Measurements from ENCODE around the gene PTH1R. TPM values are rescaled to one million over a fixed set of nuclear protein-coding genes. Genes with fewer than 3 reads are reported as not detected.

The PTH1R gene
- total RNA-seq, 1 donor from 2014 or later: 13.0 TPM

DNA sequence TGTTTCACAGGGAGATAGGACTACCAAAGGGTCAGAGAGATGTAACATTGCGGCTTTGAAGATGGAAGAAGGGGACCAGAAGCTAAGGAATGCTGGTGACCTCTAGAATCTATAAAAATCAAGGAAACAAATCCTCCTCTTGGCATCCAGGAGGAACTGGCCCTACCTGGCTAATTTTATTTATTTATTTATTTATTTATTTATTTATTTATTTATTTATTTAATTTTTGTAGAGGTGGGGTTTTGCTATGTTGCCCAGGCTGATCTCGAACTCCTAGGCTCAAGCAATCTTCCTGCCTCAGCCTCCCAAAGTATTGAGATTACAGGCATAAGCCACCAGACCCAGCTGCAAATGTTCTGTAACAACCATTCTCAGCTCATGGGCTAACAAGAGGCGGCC is 34.0 kb upstream of the PTH1R start:
- H3K4me3 ChIP-seq: no peak overlapping the region
- DNase-seq (ENCODE audit: extremely low spot score in 2 of 2): no peak
- H3K4me1 ChIP-seq: peaks cover 27% of the 10 kb centered on the region
- H3K9me3 ChIP-seq: peaks cover 8% of the 10 kb centered on the region
- TF ChIP-seq POLR2A (IDR thresholded peaks at IDR 0.05) (no peak), CTCF (IDR thresholded peaks at IDR 0.05) (no peak), POLR2AphosphoS5 (IDR thresholded peaks at IDR 0.05; ENCODE audit: insufficient read depth in 1 of 2, low read depth in 1 of 2) (no peak)
- intact Hi-C loops (cut with DNase I): no loop called here
- no peaks in the 10 kb centered on the region for H3K27me3 ChIP-seq
- H3K27ac ChIP-seq: no peak overlapping the region
- no peaks in the 10 kb centered on the region for H3K36me3 ChIP-seq

- Histone ChIP-seq H3K36me3 (no peaks in the 10 kb centered on the region), H3K27me3 (no peaks in the 10 kb centered on the region), H3K9me3 (peaks cover 8% of the 10 kb centered on the region), H3K27ac (no peak overlapping the region), H3K4me1 (peaks cover 27% of the 10 kb centered on the region), H3K4me3 (peak overlapping the region in 1 of 2 donors; percentile 58)
- DNase-seq (ENCODE audit: extremely low spot score in 2 of 2): no peak
- intact Hi-C loops (cut with DNase I): no loop called here
- no peak for TF ChIP-seq POLR2A (IDR thresholded peaks at IDR 0.05)
- TF ChIP-seq CTCF (IDR thresholded peaks at IDR 0.05): no peak
- no peak for TF ChIP-seq POLR2AphosphoS5 (IDR thresholded peaks at IDR 0.05; ENCODE audit: insufficient read depth in 1 of 2, low read depth in 1 of 2)
These were observed 33.1 kb upstream of the PTH1R start for GRCh38 chr3:46844397-46844796.

- intact Hi-C loops (cut with DNase I): no loop called here
- Histone ChIP-seq H3K27ac (peak overlapping the region; percentile 73), H3K4me3 (peak overlapping the region; percentile 48 to 58), H3K9me3 (peaks cover 8% of the 10 kb centered on the region), H3K4me1 (peaks cover 27% of the 10 kb centered on the region), H3K36me3 (no peaks in the 10 kb centered on the region), H3K27me3 (no peaks in the 10 kb centered on the region)
- TF ChIP-seq POLR2A (IDR thresholded peaks at IDR 0.05): no peak
- TF ChIP-seq CTCF (IDR thresholded peaks at IDR 0.05): no peak
- no peak for TF ChIP-seq POLR2AphosphoS5 (IDR thresholded peaks at IDR 0.05; ENCODE audit: insufficient read depth in 1 of 2, low read depth in 1 of 2)
- peak in 1 of 2 donors; percentile 87 for DNase-seq (ENCODE audit: extremely low spot score in 2 of 2)
These were observed 32.6 kb upstream of the PTH1R start for GRCh38 chr3:46844881-46845312.

GRCh38 chr3:46845397-46845859 is 32.1 kb upstream of the PTH1R start:
- H3K27me3 ChIP-seq: no peaks in the 10 kb centered on the region
- intact Hi-C loops (cut with DNase I): no loop called here
- DNase-seq (ENCODE audit: extremely low spot score in 2 of 2): peak in 1 of 2 donors; percentile 95

DNA sequence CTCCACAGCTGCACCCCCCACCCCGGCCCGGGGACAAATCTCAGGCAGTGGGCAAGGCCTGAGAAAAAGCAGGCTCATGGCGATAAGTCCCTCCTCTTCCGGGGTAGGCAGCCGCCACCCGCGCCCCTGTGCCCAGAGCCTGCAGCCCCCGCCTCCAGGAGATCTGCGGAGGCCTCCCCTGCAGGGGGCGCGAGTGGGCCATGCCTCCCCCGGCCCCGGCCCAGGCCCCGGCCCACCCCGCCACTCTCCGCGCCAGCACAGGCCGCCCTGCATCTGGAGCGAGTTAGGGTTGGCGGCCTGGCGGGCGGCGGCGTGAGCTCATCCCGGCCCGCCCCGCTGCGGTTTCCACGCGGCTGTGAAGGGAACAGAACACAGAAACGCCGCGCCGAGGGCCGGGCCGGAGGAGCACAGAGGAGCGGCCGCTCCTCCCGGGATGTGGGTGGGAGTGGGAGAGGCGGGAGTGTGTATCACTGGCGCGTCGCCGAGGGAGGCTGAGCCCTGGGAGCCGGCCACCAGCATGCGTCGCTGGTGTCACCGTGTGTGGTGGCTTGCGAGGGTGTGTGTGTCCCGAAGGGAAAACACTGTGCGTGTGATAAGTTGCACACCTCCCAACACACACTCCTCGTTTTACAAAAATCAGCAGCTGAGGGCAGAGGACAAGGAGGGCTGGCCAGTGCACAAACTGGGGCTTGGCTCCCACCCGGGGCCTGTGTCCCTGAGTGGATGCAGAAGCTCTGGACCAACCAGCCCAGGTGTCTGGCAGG is 31.5 kb upstream of the PTH1R start:
- H3K4me1 ChIP-seq: peaks cover 27% of the 10 kb centered on the region
- intact Hi-C loops (cut with DNase I): no loop called here
- peak; percentile 46 to 88 for DNase-seq (ENCODE audit: extremely low spot score in 2 of 2)

More at GRCh38 chr3:46845397-46845859, 32.1 kb upstream of the PTH1R start:
- Histone ChIP-seq H3K4me3 (peak overlapping the region; percentile 48 to 58), H3K9me3 (peaks cover 8% of the 10 kb centered on the region), H3K27ac (peak overlapping the region; percentile 73), H3K36me3 (no peaks in the 10 kb centered on the region), H3K4me1 (peaks cover 27% of the 10 kb centered on the region)
- TF ChIP-seq POLR2AphosphoS5 (IDR thresholded peaks at IDR 0.05; ENCODE audit: insufficient read depth in 1 of 2, low read depth in 1 of 2) (peak; percentile 51 to 83), POLR2A (IDR thresholded peaks at IDR 0.05) (no peak)

More for the DNA sequence above, 31.5 kb upstream of the PTH1R start:
- Histone ChIP-seq H3K27me3 (no peaks in the 10 kb centered on the region), H3K36me3 (no peaks in the 10 kb centered on the region), H3K4me3 (peak overlapping the region; percentile 48 to 58), H3K9me3 (peaks cover 4% of the 10 kb centered on the region), H3K27ac (peak overlapping the region; percentile 73)
- TF ChIP-seq POLR2A (IDR thresholded peaks at IDR 0.05): peak in 1 of 2 donors; percentile 9
- peak in 2 of 3 experiments; percentile 32 to 74 for TF ChIP-seq CTCF (IDR thresholded peaks at IDR 0.05)
- TF ChIP-seq POLR2AphosphoS5 (IDR thresholded peaks at IDR 0.05; ENCODE audit: insufficient read depth in 1 of 2, low read depth in 1 of 2): peak in 1 of 2 donors; percentile 10

Measured in vagina (tissue), 2 donors.